HEK293T (cell line): ENCODE measurements around the gene TUBA8.

ENCODE experiments used
- BHLHE40 ChIP-seq: fragments of 450-650 bp; IDR thresholded peaks from 2 replicates; pipeline ENCODE4 v1.6.1; 2016; ENCODE audit warnings: mild to moderate bottlenecking, moderate library complexity, borderline replicate concordance
- FOXA1 ChIP-seq: fragments of 450-650 bp; IDR thresholded peaks from 2 replicates; pipeline ENCODE4 v1.6.1; 2016; ENCODE audit warnings: mild to moderate bottlenecking
- FOXK2 ChIP-seq: fragments of 450-650 bp; IDR thresholded peaks from 2 replicates; pipeline ENCODE4 v1.6.1; 2016; ENCODE audit warnings: mild to moderate bottlenecking
- FOXM1 ChIP-seq: fragments of 450-650 bp; IDR thresholded peaks from 2 replicates; pipeline ENCODE4 v1.6.1; 2017; ENCODE audit warnings: mild to moderate bottlenecking, borderline replicate concordance
- LEF1 ChIP-seq: fragments of 450-650 bp; IDR thresholded peaks from 2 replicates; pipeline ENCODE4 v1.6.1; 2017; ENCODE audit warnings: mild to moderate bottlenecking, borderline replicate concordance
- NFRKB ChIP-seq: fragments of 450-650 bp; IDR thresholded peaks from 2 replicates; pipeline ENCODE4 v1.6.1; 2016; ENCODE audit warnings: mild to moderate bottlenecking, moderate library complexity
- SP1 ChIP-seq: fragments of 450-650 bp; IDR thresholded peaks from 2 replicates; pipeline ENCODE4 v1.6.1; 2017

GRCh38 chr22:18070556-18071306, 39.9 kb upstream of the TUBA8 start:
- TF ChIP-seq FOXK2 (no peak), NFRKB (no peak), FOXA1 (no peak), LEF1 (no peak), FOXM1 (no peak), SP1 (no peak), BHLHE40 (no peak)
